K562 (cell line): ENCODE results near the gene PAF1. TPM values are rescaled to one million over a fixed set of nuclear protein-coding genes. Genes with fewer than 3 reads are reported as not detected.

Source experiments
- ATAC-seq: fragments of 200-7000 bp; cut with Tn5 transposase; 3 replicates; pipeline ENCODE4 v1.9.1; 2020; ENCODE audit warnings: moderate library complexity
- BruUV-seq: library from RNA; stranded (reverse); fragments of 400-500 nt; replicated peaks from 2 replicates; lab custom pipeline; 2021; lab: Mats Ljungman, UMichigan
- CTCF ChIA-PET: fragments of 300-600 bp; formaldehyde crosslinking; extraction: SDS; loops from one replicate; lab custom pipeline; 2021; ENCODE audit warnings: low intra/inter-chr PET ratio; lab: Yijun Ruan, JAX
- POLR2A ChIA-PET: fragments of 300-600, 350-650 bp; sonication (Branson Sonifier 250); formaldehyde crosslinking; extraction: SDS; loops from one replicate; lab custom pipeline; 2021; ENCODE audit warnings: antibody characterized with exemption, inconsistent platforms; lab: Yijun Ruan, JAX
- DNase-seq, 4 experiments: peaks; one replicate each; pipeline versions ENCODE4 v3.0.0 to v3.0.0-alpha.2; 2011 to 2018; ENCODE audit warnings: low spot score in 3 of 4, mixed read lengths in 3 of 4; ENCODE audit errors: extremely low read depth in 1 of 4
- FAIRE-seq: peaks from 2 replicates; lab custom pipeline; 2011; peaks lifted over from hg19 to GRCh38; lab: Jason Lieb, UNC
- H2AFZ ChIP-seq: 2 replicates; pipeline ENCODE4 v1.6.0; 2011; ENCODE audit warnings: low read depth, low read length, control low read depth, inconsistent platforms
- H3K27ac ChIP-seq: fragments of 200-600 bp; 3 replicates; pipeline ENCODE4 v1.8.0; 2011; ENCODE audit warnings: low read depth, mild to moderate bottlenecking, control low read depth, inconsistent platforms, low read length, moderate library complexity, mixed read lengths; ENCODE audit errors: extremely low read depth
- H3K27me3 ChIP-seq, 2 experiments: fragments of 300-600 bp in 1 of 2; 2 replicates in 1 of 2; 3 replicates in 1 of 2; pipeline versions ENCODE4 v1.6.0 to v1.8.0; 2011; ENCODE audit warnings: inconsistent platforms in 2 of 2, low read length in 2 of 2, mild to moderate bottlenecking in 1 of 2, mixed read lengths in 1 of 2, moderate library complexity in 1 of 2; ENCODE audit not compliant: control insufficient read depth in 2 of 2, insufficient read depth in 2 of 2
- H3K36me3 ChIP-seq: fragments of 300-600 bp; 3 replicates; pipeline ENCODE4 v1.8.0; 2011; ENCODE audit warnings: mild to moderate bottlenecking, low read length, inconsistent platforms; ENCODE audit not compliant: control insufficient read depth, insufficient read depth
- H3K4me1 ChIP-seq, 2 experiments: fragments of 200-600 bp in 1 of 2; replicated peaks in 1 of 2; 2 replicates in 1 of 2; 3 replicates in 1 of 2; pipeline versions ENCODE4 v1.5.1 to v1.8.0; 2011; ENCODE audit warnings: inconsistent platforms in 2 of 2, low read length in 2 of 2, mild to moderate bottlenecking in 1 of 2, mixed read lengths in 1 of 2, moderate library complexity in 1 of 2; ENCODE audit not compliant: control insufficient read depth in 2 of 2, insufficient read depth in 2 of 2
- H3K4me2 ChIP-seq: 2 replicates; pipeline ENCODE4 v1.6.1; 2011; ENCODE audit warnings: low read length, control low read depth, inconsistent platforms, mixed read lengths; ENCODE audit not compliant: insufficient read depth
- H3K4me3 ChIP-seq: fragments of 200-600 bp; sonication (generic), shearing (Covaris generic); 2 replicates; pipeline ENCODE4 v1.5.1; 2016; ENCODE audit warnings: control low read depth, inconsistent platforms
- H3K79me2 ChIP-seq: fragments of 200-600 bp; 3 replicates; pipeline ENCODE4 v1.8.0; 2011; ENCODE audit warnings: low read length, inconsistent platforms; ENCODE audit not compliant: control insufficient read depth, insufficient read depth
- H3K9ac ChIP-seq, 2 experiments: 2 replicates each; pipeline versions ENCODE4 v1.6.0 to v1.6.1; 2011; ENCODE audit warnings: low read depth in 2 of 2, low read length in 2 of 2, control low read depth in 1 of 2, inconsistent platforms in 1 of 2, mild to moderate bottlenecking in 1 of 2, mixed read lengths in 1 of 2; ENCODE audit not compliant: insufficient read depth in 1 of 2
- H3K9me1 ChIP-seq: one replicate; pipeline ENCODE4 v1.6.0; 2011; ENCODE audit warnings: inconsistent platforms, mild to moderate bottlenecking, low read length, moderate library complexity; ENCODE audit not compliant: control insufficient read depth, insufficient read depth
- H3K9me3 ChIP-seq: replicated peaks from 2 replicates; pipeline ENCODE4 v1.5.1; 2011; ENCODE audit warnings: low read depth, low read length, inconsistent platforms; ENCODE audit not compliant: control insufficient read depth, insufficient read depth
- H4K20me1 ChIP-seq: replicated peaks from 2 replicates; pipeline ENCODE4 v1.6.1; 2011; ENCODE audit warnings: low read length, inconsistent platforms, mixed read lengths; ENCODE audit not compliant: control insufficient read depth, insufficient read depth
- CHD7 ChIP-seq: fragments of 200-600 bp; sonication (generic); IDR thresholded peaks from one replicate; pipeline ENCODE4 v1.6.1; 2012; ENCODE audit warnings: mild to moderate bottlenecking, low read depth, low read length, inconsistent platforms
- RBM25 ChIP-seq: fragments of 200-400 bp; formaldehyde crosslinking; IDR thresholded peaks from 2 replicates; pipeline ENCODE4 v1.6.1; 2018; ENCODE audit warnings: low read length, low read depth, moderate library complexity; ENCODE audit not compliant: severe bottlenecking
- ZNF121 ChIP-seq: sonication (generic); formaldehyde crosslinking; conservative IDR thresholded peaks from 2 replicates; pipeline ENCODE4 v1.8.0; 2022; ENCODE audit warnings: missing genetic modification reagents
- WGBS: fragments of 100-300 bp; shearing (Covaris generic); methylation state at CpG from one replicate; pipeline ENCODE4 v1.1.6; 2016; ENCODE audit warnings: low coverage, mixed read lengths; ENCODE audit not compliant: insufficient coverage; ENCODE audit errors: missing lambda C conversion rate; 5-methylcytosine and 5-hydroxymethylcytosine counted together
- in situ Hi-C: fragments of 300-500 bp; cut with MboI; formaldehyde crosslinking; loops from 4 replicates; pipeline ENCODE4 v1.15.0; 2018; ENCODE audit warnings: inconsistent platforms, mixed read lengths
- intact Hi-C: fragments of 100-400 bp; cut with micrococcal nuclease; formaldehyde crosslinking; loops from 2 replicates; pipeline ENCODE4 v1.14.2; 2022
- polyA plus RNA-seq, 8 experiments: library from polyadenylated mRNA; depleted of rRNA in 4 of 8; stranded (reverse) in 5 of 8; unstranded in 3 of 8; fragments of >200 nt; fragmentation: Nextera tagmentation in 2 of 8; fragmentation: Illumina TruSeq in 1 of 8; extraction: Ambion mirVana in 2 of 8; extraction: Trizol in 1 of 8; gene quantifications; 2 replicates each; pipeline versions ENCODE4 v1.2.1 to v1.2.3, GENCODE V29; 2011 to 2014; ENCODE audit warnings: inconsistent platforms in 1 of 8, missing spikeins in 1 of 8
- total RNA-seq, 7 experiments: library from RNA; depleted of rRNA in 6 of 7; stranded (reverse); fragments of >200 nt in 6 of 7; fragmentation: Illumina TruSeq in 2 of 7; extraction: Trizol in 2 of 7; gene quantifications; 2 replicates each; pipeline versions ENCODE4 v1.2.1 to v1.2.3, GENCODE V29; 2011 to 2021; ENCODE audit warnings: low replicate concordance in 1 of 7

Gene PAF1
- total and polyA plus RNA-seq, 9 of the 15 experiments (the other 6 are each of a cell fraction or from before 2014, with no cell fraction given) = 1.5 to 45.0 (median 33.8) TPM

GRCh38 chr19:39369200-39369599, 21.7 kb downstream of the PAF1 start:
- peaks cover 86% of the 10 kb centered on the region for H3K36me3 ChIP-seq
- no peak overlapping the region for H3K9ac ChIP-seq
- no peaks in the 10 kb centered on the region for H3K9me3 ChIP-seq
- peaks cover 3% of the 10 kb centered on the region for H3K9me1 ChIP-seq
- TF ChIP-seq ZNF121 (CRISPR knock-in tag) (peak; percentile 76), CHD7 (no peak), RBM25 (peak; percentile 24)
- ATAC-seq (no peak), DNase-seq (no peak), FAIRE-seq (no peak)
- no peak overlapping the region for H2AFZ ChIP-seq
- no peaks in the 10 kb centered on the region for H3K27me3 ChIP-seq
- ChIA-PET POLR2A (interaction anchor here (0.6 to 1.2 kb wide), 4 partner anchors 22 to 220 kb away, joined by 3 to 6 read pairs (median 4); partner anchors contain the start of genes MED29 and PAF1), CTCF (no interaction called here)
- intact Hi-C loops = no loop called here
- no peaks in the 10 kb centered on the region for H4K20me1 ChIP-seq
- no TSS peak for BruUV-seq
- H3K4me2 ChIP-seq = no peak overlapping the region
- no peaks in the 10 kb centered on the region; the same call in 2 of the 3 replicates for H3K79me2 ChIP-seq
- no peak overlapping the region for H3K27ac ChIP-seq
- H3K4me3 ChIP-seq = no peak overlapping the region
- in situ Hi-C loops = no loop called here
- no peaks in the 10 kb centered on the region for H3K4me1 ChIP-seq
- 61% methylated on average over 2 of the region's 2 CpGs for WGBS
